IMR-90 (cell line): Measurements from ENCODE around the gene BAIAP2L1. TPM values are rescaled to one million over a fixed set of nuclear protein-coding genes. Genes with fewer than 3 reads are reported as not detected.

Experiments
- ATAC-seq: fragments of 200-7000 bp; cut with Tn5 transposase; 2 replicates; pipeline ENCODE4 v1.9.1; 2020; ENCODE audit warnings: low read depth, mild to moderate bottlenecking, moderate library complexity
- BruUV-seq: library from RNA; stranded (reverse); fragments of 400-500 nt; replicated peaks from 2 replicates; lab custom pipeline; 2021; lab: Mats Ljungman, UMichigan
- CTCF ChIA-PET: fragments of 300-600 bp; formaldehyde crosslinking; extraction: SDS; loops from one replicate; lab custom pipeline; 2021; ENCODE audit warnings: antibody characterized with exemption; lab: Yijun Ruan, JAX
- POLR2A ChIA-PET: fragments of 300-600 bp; sonication (Branson Sonifier 250); formaldehyde crosslinking; loops from one replicate; lab custom pipeline; 2022; ENCODE audit warnings: antibody characterized with exemption; ENCODE audit not compliant: unreplicated experiment; lab: Charles Lee
- DNase-seq: peaks from one replicate; pipeline ENCODE4 v3.0.0; 2013
- H2AFZ ChIP-seq: replicated peaks from 2 replicates; pipeline ENCODE3; 2013; ENCODE audit warnings: low read length, mild to moderate bottlenecking; ENCODE audit not compliant: poor library complexity
- H2AK5ac ChIP-seq: 2 replicates; pipeline ENCODE4 v1.6.1; 2013; ENCODE audit warnings: low read depth, low read length, inconsistent platforms
- H2AK9ac ChIP-seq: replicated peaks from 2 replicates; pipeline ENCODE3; 2013; ENCODE audit warnings: mild to moderate bottlenecking, low read depth, low read length, moderate library complexity; ENCODE audit not compliant: poor library complexity
- H2BK120ac ChIP-seq: 2 replicates; pipeline ENCODE4 v1.6.1; 2013; ENCODE audit warnings: low read depth, low read length, inconsistent platforms
- H2BK15ac ChIP-seq: 3 replicates; pipeline ENCODE4 v1.6.1; 2013; ENCODE audit warnings: low read depth, low read length, inconsistent platforms
- H2BK20ac ChIP-seq: 2 replicates; pipeline ENCODE4 v1.6.1; 2013; ENCODE audit warnings: low read depth, mild to moderate bottlenecking, inconsistent platforms, low read length, moderate library complexity
- H2BK5ac ChIP-seq: 2 replicates; pipeline ENCODE4 v1.6.1; 2013; ENCODE audit warnings: mild to moderate bottlenecking, low read depth, low read length, inconsistent platforms; ENCODE audit not compliant: poor library complexity, severe bottlenecking
- H3K14ac ChIP-seq: replicated peaks from 2 replicates; pipeline ENCODE4 v1.6.1; 2013; ENCODE audit warnings: low read depth, low read length, inconsistent platforms
- H3K18ac ChIP-seq: 2 replicates; pipeline ENCODE4 v1.6.1; 2013; ENCODE audit warnings: low read depth, low read length, control low read depth
- H3K23ac ChIP-seq: 2 replicates; pipeline ENCODE4 v1.6.1; 2013; ENCODE audit warnings: low read depth, low read length, inconsistent platforms
- H3K27ac ChIP-seq: 2 replicates; pipeline ENCODE4 v1.5.1; 2013; ENCODE audit warnings: mild to moderate bottlenecking, control low read depth, low read length; ENCODE audit not compliant: insufficient read depth
- H3K27me3 ChIP-seq: 2 replicates; pipeline ENCODE4 v1.6.1; 2013; ENCODE audit warnings: low read length; ENCODE audit not compliant: control insufficient read depth, insufficient read depth
- H3K36me3 ChIP-seq: 2 replicates; pipeline ENCODE4 v1.6.1; 2013; ENCODE audit warnings: low read length, mixed read lengths; ENCODE audit not compliant: control insufficient read depth, insufficient read depth
- H3K4ac ChIP-seq: 2 replicates; pipeline ENCODE4 v1.6.1; 2013; ENCODE audit warnings: low read depth, low read length, inconsistent platforms
- H3K4me1 ChIP-seq: 2 replicates; pipeline ENCODE4 v1.6.1; 2013; ENCODE audit warnings: low read length, mixed read lengths; ENCODE audit not compliant: control insufficient read depth, insufficient read depth
- H3K4me2 ChIP-seq: 2 replicates; pipeline ENCODE4 v1.6.1; 2013; ENCODE audit warnings: low read depth, mild to moderate bottlenecking, control low read depth, low read length, moderate library complexity
- H3K4me3 ChIP-seq: 2 replicates; pipeline ENCODE4 v1.5.1; 2013; ENCODE audit warnings: low read depth, mild to moderate bottlenecking, control low read depth, low read length, moderate library complexity; ENCODE audit not compliant: insufficient read depth
- H3K56ac ChIP-seq: 2 replicates; pipeline ENCODE4 v1.6.1; 2013; ENCODE audit warnings: low read length, inconsistent platforms; ENCODE audit not compliant: insufficient read depth; ENCODE audit errors: extremely low read depth
- H3K79me1 ChIP-seq, 2 experiments: 2 replicates each; pipeline ENCODE4 v1.6.1; 2013; ENCODE audit warnings: low read length in 2 of 2, inconsistent platforms in 1 of 2, low read depth in 1 of 2
- H3K9ac ChIP-seq: 2 replicates; pipeline ENCODE4 v1.6.1; 2013; ENCODE audit warnings: low read depth, low read length, control low read depth
- H3K9me1 ChIP-seq: 2 replicates; pipeline ENCODE4 v1.6.1; 2013; ENCODE audit warnings: low read length, inconsistent platforms; ENCODE audit not compliant: insufficient read depth
- H3K9me3 ChIP-seq: 2 replicates; pipeline ENCODE4 v1.6.1; 2013; ENCODE audit warnings: low read length; ENCODE audit not compliant: control insufficient read depth, insufficient read depth
- H4K20me1 ChIP-seq: 2 replicates; pipeline ENCODE4 v1.6.1; 2013; ENCODE audit warnings: low read length, inconsistent platforms; ENCODE audit not compliant: insufficient read depth
- H4K5ac ChIP-seq: 2 replicates; pipeline ENCODE4 v1.6.1; 2013; ENCODE audit warnings: mild to moderate bottlenecking, low read depth, low read length, control low read depth
- H4K8ac ChIP-seq, 2 experiments: 2 replicates each; pipeline ENCODE4 v1.6.1; 2013; ENCODE audit warnings: low read depth in 2 of 2, low read length in 2 of 2, control low read depth in 1 of 2, inconsistent platforms in 1 of 2
- H4K91ac ChIP-seq: 2 replicates; pipeline ENCODE4 v1.6.1; 2013; ENCODE audit warnings: low read depth, low read length, inconsistent platforms; ENCODE audit not compliant: insufficient read depth
- BHLHE40 ChIP-seq: fragments of 150-350 bp; IDR thresholded peaks from 2 replicates; pipeline ENCODE4 v1.6.1; 2016; ENCODE audit warnings: mild to moderate bottlenecking, low read depth, low read length
- CEBPB ChIP-seq: IDR thresholded peaks from 2 replicates; pipeline ENCODE4 v1.6.1; 2012; ENCODE audit warnings: low read depth, low read length, improper control_type of control experiment
- CHD1 ChIP-seq: IDR thresholded peaks from 2 replicates; pipeline ENCODE4 v1.6.1; 2012; ENCODE audit warnings: low read depth, low read length, improper control_type of control experiment
- FOS ChIP-seq: fragments of 150-350 bp; IDR thresholded peaks from 2 replicates; pipeline ENCODE4 v1.6.1; 2016; ENCODE audit warnings: low read depth, low read length
- MAFK ChIP-seq: IDR thresholded peaks from 2 replicates; pipeline ENCODE4 v1.6.1; 2012; ENCODE audit warnings: low read depth, low read length, improper control_type of control experiment
- MAZ ChIP-seq: IDR thresholded peaks from 2 replicates; pipeline ENCODE4 v1.6.1; 2012; ENCODE audit warnings: low read depth, mild to moderate bottlenecking, low read length, improper control_type of control experiment, moderate library complexity, borderline replicate concordance
- MXI1 ChIP-seq: IDR thresholded peaks from 2 replicates; pipeline ENCODE4 v1.6.1; 2012; ENCODE audit warnings: low read depth, mild to moderate bottlenecking, low read length, moderate library complexity, borderline replicate concordance
- NFE2L2 ChIP-seq: fragments of 150-350 bp; IDR thresholded peaks from 2 replicates; pipeline ENCODE4 v1.6.1; 2016; ENCODE audit warnings: low read depth, mild to moderate bottlenecking, low read length
- RCOR1 ChIP-seq: IDR thresholded peaks from 2 replicates; pipeline ENCODE4 v1.6.1; 2012; ENCODE audit warnings: mild to moderate bottlenecking, low read length, improper control_type of control experiment; ENCODE audit not compliant: insufficient replicate concordance
- RFX5 ChIP-seq: IDR thresholded peaks from 2 replicates; pipeline ENCODE4 v1.8.0; 2012; ENCODE audit warnings: low read depth, mild to moderate bottlenecking, low read length, moderate library complexity
- SMC3 ChIP-seq: fragments of 150-350 bp; IDR thresholded peaks from 2 replicates; pipeline ENCODE4 v1.6.1; 2016; ENCODE audit warnings: low read depth, mild to moderate bottlenecking, antibody characterized with exemption, low read length, moderate library complexity
- WGBS, 2 experiments: methylation state at CpG; one replicate each; pipeline versions ENCODE4 v1.1.5 to v1.1.7; 2013; ENCODE audit warnings: missing lambda C conversion rate in 2 of 2; ENCODE audit not compliant: insufficient read length in 1 of 2; ENCODE audit errors: extremely low coverage in 2 of 2; 5-methylcytosine and 5-hydroxymethylcytosine counted together
- dilution Hi-C: fragments of 300-500 bp; cut with HindIII; formaldehyde crosslinking; loops from one replicate; pipeline ENCODE4 v1.14.3; 2018; ENCODE audit warnings: low sequenced_read_pairs; ENCODE audit not compliant: unreplicated experiment
- in situ Hi-C: fragments of 300-500 bp; cut with MboI; formaldehyde crosslinking; loops from 3 replicates; pipeline ENCODE4 v1.14.3; 2019; ENCODE audit warnings: low sequenced_read_pairs, inconsistent platforms, mixed read lengths
- intact Hi-C: fragments of 100-400 bp; cut with micrococcal nuclease; formaldehyde crosslinking; loops from 2 replicates; pipeline ENCODE4 v1.10.0; 2022
- polyA plus RNA-seq, 3 experiments: library from polyadenylated mRNA; depleted of rRNA; stranded (reverse); fragments of >200 nt; gene quantifications; 2 replicates each; pipeline ENCODE4 v1.2.3, GENCODE V29; 2012; ENCODE audit warnings: low replicate concordance in 1 of 3
- total RNA-seq: library from RNA; depleted of rRNA; stranded (reverse); fragments of >200 nt; gene quantifications from 2 replicates; pipeline ENCODE4 v1.2.3, GENCODE V29; 2012
- TF ChIP-seq, protein P1 (sequence below): fragments of 150-350 bp; IDR thresholded peaks from 2 replicates; pipeline ENCODE4 v1.6.1; 2017; ENCODE audit warnings: mild to moderate bottlenecking, antibody characterized with exemption, low read length, low read depth
- TF ChIP-seq, protein P2 (sequence below): conservative IDR thresholded peaks from 2 replicates; pipeline ENCODE4 v1.5.1; 2012; ENCODE audit warnings: mild to moderate bottlenecking, low read depth, low read length, improper control_type of control experiment
- TF ChIP-seq, protein P3 (sequence below): fragments of 150-350 bp; IDR thresholded peaks from 2 replicates; pipeline ENCODE4 v1.6.1; 2016; ENCODE audit warnings: low read depth, mild to moderate bottlenecking, low read length, moderate library complexity, borderline replicate concordance

BAIAP2L1 gene
- total and polyA plus RNA-seq, 2 of the 4 experiments (the other 2 are of a cell fraction): 2.2 to 6.0 TPM

DNA sequence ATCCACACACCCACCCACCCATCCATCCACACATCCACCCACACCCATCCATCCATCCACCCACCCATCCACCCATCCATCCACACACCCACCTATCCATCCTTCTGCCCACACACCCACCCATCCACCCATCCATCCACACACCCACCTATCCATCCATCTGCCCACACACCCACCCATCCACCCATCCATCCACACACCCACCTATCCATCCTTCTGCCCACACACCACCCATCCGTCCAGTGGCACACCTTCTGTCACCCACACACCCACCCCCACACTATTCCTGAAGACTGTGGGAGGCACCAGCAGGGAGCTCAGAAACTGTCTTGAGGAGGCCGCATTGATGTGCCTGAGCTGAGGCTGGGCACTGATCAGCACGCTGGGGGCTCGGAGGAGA lies 158.0 kb downstream of the BAIAP2L1 start:
- Histone ChIP-seq H2BK120ac (no peak overlapping the region), H3K4me1 (no peaks in the 10 kb centered on the region), H2AK5ac (no peak overlapping the region), H2AK9ac (no peak overlapping the region), H3K9me1 (peaks cover 6% of the 10 kb centered on the region; the same call in 1 of the 2 replicates), H3K4ac (no peak overlapping the region), H3K56ac (no peak overlapping the region), H2AFZ (no peak overlapping the region), H4K20me1 (no peaks in the 10 kb centered on the region), H3K4me3 (no peak overlapping the region), H4K5ac (no peak overlapping the region), H3K9me3 (no peaks in the 10 kb centered on the region), H3K4me2 (no peak overlapping the region), H4K8ac (no peak overlapping the region), H3K27ac (no peak overlapping the region), H3K23ac (no peak overlapping the region), H3K9ac (no peak overlapping the region), H2BK15ac (no peak overlapping the region), H3K27me3 (no peaks in the 10 kb centered on the region), H4K91ac (no peak overlapping the region), H2BK20ac (no peak overlapping the region), H3K14ac (no peak overlapping the region), H3K18ac (no peak overlapping the region), H2BK5ac (no peak overlapping the region), H3K79me1 (peaks cover 0 to 4% of the 10 kb centered on the region in 2 experiments; a peak in 1 of 4 replicates), H3K36me3 (peaks cover 30% of the 10 kb centered on the region)
- POLR2A ChIA-PET: no interaction called here
- no peak for DNase-seq
- 100% methylated on average over 1 of the region's 4 CpGs; no CpG with 5 or more reads in 1 of the 2 experiments for WGBS, 2 experiments
- TF ChIP-seq, protein P1, sequence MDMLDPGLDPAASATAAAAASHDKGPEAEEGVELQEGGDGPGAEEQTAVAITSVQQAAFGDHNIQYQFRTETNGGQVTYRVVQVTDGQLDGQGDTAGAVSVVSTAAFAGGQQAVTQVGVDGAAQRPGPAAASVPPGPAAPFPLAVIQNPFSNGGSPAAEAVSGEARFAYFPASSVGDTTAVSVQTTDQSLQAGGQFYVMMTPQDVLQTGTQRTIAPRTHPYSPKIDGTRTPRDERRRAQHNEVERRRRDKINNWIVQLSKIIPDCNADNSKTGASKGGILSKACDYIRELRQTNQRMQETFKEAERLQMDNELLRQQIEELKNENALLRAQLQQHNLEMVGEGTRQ: no peak
- TF ChIP-seq BHLHE40: no peak
- no peak for TF ChIP-seq MAFK
- TF ChIP-seq CEBPB: no peak
- TF ChIP-seq FOS: no peak
- TF ChIP-seq RCOR1: no peak
- no peak for TF ChIP-seq MXI1
- no peak for TF ChIP-seq NFE2L2
- no peak for TF ChIP-seq RFX5
- TF ChIP-seq, protein P2, sequence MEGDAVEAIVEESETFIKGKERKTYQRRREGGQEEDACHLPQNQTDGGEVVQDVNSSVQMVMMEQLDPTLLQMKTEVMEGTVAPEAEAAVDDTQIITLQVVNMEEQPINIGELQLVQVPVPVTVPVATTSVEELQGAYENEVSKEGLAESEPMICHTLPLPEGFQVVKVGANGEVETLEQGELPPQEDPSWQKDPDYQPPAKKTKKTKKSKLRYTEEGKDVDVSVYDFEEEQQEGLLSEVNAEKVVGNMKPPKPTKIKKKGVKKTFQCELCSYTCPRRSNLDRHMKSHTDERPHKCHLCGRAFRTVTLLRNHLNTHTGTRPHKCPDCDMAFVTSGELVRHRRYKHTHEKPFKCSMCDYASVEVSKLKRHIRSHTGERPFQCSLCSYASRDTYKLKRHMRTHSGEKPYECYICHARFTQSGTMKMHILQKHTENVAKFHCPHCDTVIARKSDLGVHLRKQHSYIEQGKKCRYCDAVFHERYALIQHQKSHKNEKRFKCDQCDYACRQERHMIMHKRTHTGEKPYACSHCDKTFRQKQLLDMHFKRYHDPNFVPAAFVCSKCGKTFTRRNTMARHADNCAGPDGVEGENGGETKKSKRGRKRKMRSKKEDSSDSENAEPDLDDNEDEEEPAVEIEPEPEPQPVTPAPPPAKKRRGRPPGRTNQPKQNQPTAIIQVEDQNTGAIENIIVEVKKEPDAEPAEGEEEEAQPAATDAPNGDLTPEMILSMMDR: no peak
- TF ChIP-seq, protein P3, sequence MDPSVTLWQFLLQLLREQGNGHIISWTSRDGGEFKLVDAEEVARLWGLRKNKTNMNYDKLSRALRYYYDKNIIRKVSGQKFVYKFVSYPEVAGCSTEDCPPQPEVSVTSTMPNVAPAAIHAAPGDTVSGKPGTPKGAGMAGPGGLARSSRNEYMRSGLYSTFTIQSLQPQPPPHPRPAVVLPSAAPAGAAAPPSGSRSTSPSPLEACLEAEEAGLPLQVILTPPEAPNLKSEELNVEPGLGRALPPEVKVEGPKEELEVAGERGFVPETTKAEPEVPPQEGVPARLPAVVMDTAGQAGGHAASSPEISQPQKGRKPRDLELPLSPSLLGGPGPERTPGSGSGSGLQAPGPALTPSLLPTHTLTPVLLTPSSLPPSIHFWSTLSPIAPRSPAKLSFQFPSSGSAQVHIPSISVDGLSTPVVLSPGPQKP: no peak
- no peak for TF ChIP-seq MAZ
- no peak for TF ChIP-seq CHD1
- no peak for TF ChIP-seq SMC3
- BruUV-seq: no TSS peak
- no peak for ATAC-seq
- intact Hi-C loops: no loop called here
- CTCF ChIA-PET: no interaction called here
- dilution Hi-C loops: no loop called here
- in situ Hi-C loops: no loop called here
